ENCODE results near the gene TMEM61. TPM values are rescaled to one million over a fixed set of nuclear protein-coding genes. Genes with fewer than 3 reads are reported as not detected.

Gene TMEM61
- total RNA-seq, 1 experiment from 2014 or later = 0.95 TPM

DNA sequence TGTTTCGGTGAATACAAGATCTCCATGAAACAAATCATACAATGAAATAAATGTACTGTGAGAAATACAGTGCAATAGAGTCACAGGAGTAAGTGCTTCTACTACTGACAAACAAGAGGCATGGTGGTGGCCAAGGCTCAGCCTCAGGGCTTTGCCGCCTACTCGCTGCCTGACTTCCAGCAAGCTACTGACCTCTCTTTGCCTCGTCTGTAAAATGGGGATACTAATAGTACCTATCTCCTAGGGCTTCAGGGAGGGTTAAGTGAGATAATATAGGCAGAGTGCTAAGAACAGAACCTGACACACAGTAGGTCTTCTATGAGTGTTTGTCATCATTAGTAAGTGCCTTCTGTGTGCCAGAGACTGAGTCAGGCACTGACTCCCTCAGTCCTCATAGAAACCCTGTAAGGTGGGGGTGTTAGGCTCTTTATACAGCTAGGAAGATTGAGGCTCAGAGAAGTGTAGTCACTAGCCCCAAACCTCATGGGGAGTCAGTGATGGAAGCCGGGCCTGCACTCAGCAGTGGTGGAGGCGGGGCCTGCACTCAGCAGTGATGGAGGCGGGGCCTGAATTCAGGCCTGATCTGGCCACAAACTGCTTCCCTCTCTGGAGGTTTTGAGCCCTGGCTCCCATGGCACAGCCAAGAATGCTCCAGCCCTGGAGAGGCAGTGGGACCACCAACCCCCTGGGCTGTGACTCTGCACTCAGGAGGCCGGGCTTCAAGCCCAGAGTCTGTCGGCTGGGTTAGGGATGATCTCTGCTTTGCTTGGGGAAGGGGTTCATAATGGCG lies 25.1 kb downstream of the TMEM61 start:
- intact Hi-C loops (cut with micrococcal nuclease) = loop anchor here (2.0 to 10.0 kb wide), 2 partner anchors 17 to 131 kb away; no protein-coding TSS in a partner anchor
- H3K4me3 ChIP-seq (ENCODE audit: low read length) = no peak overlapping the region
- no peaks in the 10 kb centered on the region for H3K36me3 ChIP-seq (ENCODE audit: low read depth, low read length)
- H3K9ac ChIP-seq (ENCODE audit: low read length) = no peak overlapping the region
- H3K4me2 ChIP-seq (ENCODE audit: low read length) = no peak overlapping the region
- no peak for TF ChIP-seq EZH2 (IDR thresholded peaks at IDR 0.05; ENCODE audit: low read length, unreplicated experiment)
- no peak for TF ChIP-seq EZH2phosphoT487 (IDR thresholded peaks at IDR 0.05; ENCODE audit: borderline replicate concordance, low read length)
- no peak for TF ChIP-seq CTCF (conservative IDR thresholded peaks at IDR 0.05; ENCODE audit: low read depth, low read length)
- H3K27ac ChIP-seq (ENCODE audit: low read length) = no peak overlapping the region
- no peak for DNase-seq
- ChIA-PET CTCF (interaction anchor here (0.5 kb wide), 1 partner anchor 58 kb away, joined by 3 read pairs; no protein-coding TSS in a partner anchor), POLR2A (ENCODE audit: unreplicated experiment) (no interaction called here)
- no peaks in the 10 kb centered on the region for H3K27me3 ChIP-seq (ENCODE audit: low read length)
- H2AFZ ChIP-seq (ENCODE audit: low read length) = no peak overlapping the region
- peaks cover 10% of the 10 kb centered on the region for H3K4me1 ChIP-seq (ENCODE audit: insufficient read depth, low read length)
- no peaks in the 10 kb centered on the region for H4K20me1 ChIP-seq (ENCODE audit: low read length)
- H3F3A ChIP-seq (ENCODE audit: low read length, unreplicated experiment) = no peaks in the 10 kb centered on the region
- no peaks in the 10 kb centered on the region for H3K9me3 ChIP-seq (ENCODE audit: low read length)
- no TSS peak for BruUV-seq (replicated peaks)
- ATAC-seq = no peak
- H3K9me2 ChIP-seq (replicated peaks; ENCODE audit: low read length) = no peaks in the 10 kb centered on the region
- H3K79me2 ChIP-seq (ENCODE audit: low read length) = no peaks in the 10 kb centered on the region

DNA sequence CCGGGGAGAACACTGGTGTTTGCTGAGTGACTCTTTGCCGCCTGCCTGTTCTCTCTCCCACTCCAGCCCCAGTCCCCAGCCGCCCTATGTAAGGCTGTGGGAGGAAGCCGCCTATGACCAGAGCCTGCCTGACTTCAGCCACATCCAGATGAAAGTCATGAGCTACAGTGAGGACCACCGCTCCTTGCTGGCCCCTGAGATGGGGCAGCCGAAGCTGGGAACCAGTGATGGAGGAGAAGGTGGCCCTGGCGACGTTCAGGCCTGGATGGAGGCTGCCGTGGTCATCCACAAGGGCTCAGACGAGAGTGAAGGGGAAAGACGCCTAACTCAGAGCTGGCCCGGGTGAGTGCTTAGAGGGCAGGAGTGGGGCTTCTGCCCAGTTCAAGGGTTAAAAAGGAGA lies 26.5 kb downstream of the TMEM61 start:
- ChIA-PET CTCF (interaction anchor here (0.6 to 1.1 kb wide), 4 partner anchors 15 to 518 kb away, joined by 3 to 17 read pairs (median 9); no protein-coding TSS in a partner anchor), POLR2A (ENCODE audit: unreplicated experiment) (no interaction called here)
- no peaks in the 10 kb centered on the region for H3K9me2 ChIP-seq (replicated peaks; ENCODE audit: low read length)
- H3K9me3 ChIP-seq (ENCODE audit: low read length) = no peaks in the 10 kb centered on the region
- no peaks in the 10 kb centered on the region for H4K20me1 ChIP-seq (ENCODE audit: low read length)
- H3K27me3 ChIP-seq (ENCODE audit: low read length) = no peaks in the 10 kb centered on the region
- no peak overlapping the region for H2AFZ ChIP-seq (ENCODE audit: low read length)
- H3K79me2 ChIP-seq (ENCODE audit: low read length) = no peaks in the 10 kb centered on the region
- H3K36me3 ChIP-seq (ENCODE audit: low read depth, low read length) = no peaks in the 10 kb centered on the region
- no peak for DNase-seq
- intact Hi-C loops (cut with micrococcal nuclease) = loop anchor here (2.0 to 10.0 kb wide), 2 partner anchors 16 to 132 kb away; no protein-coding TSS in a partner anchor
- BruUV-seq (replicated peaks) = no TSS peak
- H3K4me3 ChIP-seq (ENCODE audit: low read length) = no peak overlapping the region
- TF ChIP-seq EZH2 (IDR thresholded peaks at IDR 0.05; ENCODE audit: low read length, unreplicated experiment) = no peak
- no peak for TF ChIP-seq CTCF (conservative IDR thresholded peaks at IDR 0.05; ENCODE audit: low read depth, low read length)
- TF ChIP-seq EZH2phosphoT487 (IDR thresholded peaks at IDR 0.05; ENCODE audit: borderline replicate concordance, low read length) = no peak
- H3F3A ChIP-seq (ENCODE audit: low read length, unreplicated experiment) = no peaks in the 10 kb centered on the region
- H3K27ac ChIP-seq (ENCODE audit: low read length) = no peak overlapping the region
- H3K4me1 ChIP-seq (ENCODE audit: insufficient read depth, low read length) = peaks cover 10% of the 10 kb centered on the region
- ATAC-seq = no peak
- H3K9ac ChIP-seq (ENCODE audit: low read length) = no peak overlapping the region
- H3K4me2 ChIP-seq (ENCODE audit: low read length) = no peak overlapping the region

DNA sequence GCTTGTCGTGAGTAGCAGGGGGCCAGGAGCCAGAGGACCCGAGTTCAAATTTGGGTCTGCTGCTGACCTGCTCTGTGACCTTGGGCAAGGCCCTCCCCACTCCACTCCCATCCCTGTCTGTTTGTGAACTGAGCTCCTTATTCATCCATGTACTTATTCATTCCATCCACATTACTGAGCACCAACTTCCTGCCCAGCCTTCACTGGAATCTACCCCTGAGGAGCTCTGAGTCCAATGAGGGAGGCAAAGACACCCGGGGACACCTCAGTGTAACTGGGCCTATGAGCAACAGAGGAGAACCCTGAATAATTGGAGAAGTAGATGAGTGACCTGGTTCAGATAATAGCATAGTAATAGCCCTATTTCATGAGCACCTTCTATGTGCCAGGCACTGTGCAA lies 27.2 kb downstream of the TMEM61 start:
- Histone ChIP-seq H3K9me3 (ENCODE audit: low read length) (no peaks in the 10 kb centered on the region), H3K27ac (ENCODE audit: low read length) (no peak overlapping the region), H3F3A (ENCODE audit: low read length, unreplicated experiment) (no peaks in the 10 kb centered on the region), H4K20me1 (ENCODE audit: low read length) (no peaks in the 10 kb centered on the region), H3K9me2 (replicated peaks; ENCODE audit: low read length) (no peaks in the 10 kb centered on the region), H3K4me3 (ENCODE audit: low read length) (no peak overlapping the region), H3K36me3 (ENCODE audit: low read depth, low read length) (no peaks in the 10 kb centered on the region), H3K4me2 (ENCODE audit: low read length) (0 out of 2 replicates have a peak overlapping the region, but pooled peaks have one; percentile 8), H3K4me1 (ENCODE audit: insufficient read depth, low read length) (peaks cover 10% of the 10 kb centered on the region), H3K9ac (ENCODE audit: low read length) (no peak overlapping the region), H3K79me2 (ENCODE audit: low read length) (no peaks in the 10 kb centered on the region), H2AFZ (ENCODE audit: low read length) (no peak overlapping the region), H3K27me3 (ENCODE audit: low read length) (no peaks in the 10 kb centered on the region)
- ChIA-PET CTCF (interaction anchor here (0.6 to 1.1 kb wide), 4 partner anchors 14 to 519 kb away, joined by 3 to 17 read pairs (median 9); no protein-coding TSS in a partner anchor), POLR2A (ENCODE audit: unreplicated experiment) (interaction anchor here (0.6 kb wide), 1 partner anchor 58 kb away, joined by 3 read pairs; no protein-coding TSS in a partner anchor)
- peak; percentile 96 for ATAC-seq
- TF ChIP-seq EZH2phosphoT487 (IDR thresholded peaks at IDR 0.05; ENCODE audit: borderline replicate concordance, low read length) = no peak
- no peak for TF ChIP-seq EZH2 (IDR thresholded peaks at IDR 0.05; ENCODE audit: low read length, unreplicated experiment)
- TF ChIP-seq CTCF (conservative IDR thresholded peaks at IDR 0.05; ENCODE audit: low read depth, low read length) = no peak
- intact Hi-C loops (cut with micrococcal nuclease) = loop anchor here (2.0 to 10.0 kb wide), 2 partner anchors 15 to 133 kb away; no protein-coding TSS in a partner anchor
- BruUV-seq (replicated peaks) = no TSS peak
- peak; percentile 74 for DNase-seq

Data from PC-3 (cell line).